ENCODE data around the gene SLC7A4. TPM values are rescaled to one million over a fixed set of nuclear protein-coding genes. Genes with fewer than 3 reads are reported as not detected.

Gene SLC7A4
- total RNA-seq, 2 experiments from 2014 or later = not detected

- no peak for DNase-seq
- Mint-ChIP-seq H3K27me3 (peaks cover 32% of the 10 kb centered on the region), H3K27ac (no peak overlapping the region), H3K9me3 (no peaks in the 10 kb centered on the region), H3K36me3 (no peaks in the 10 kb centered on the region), H3K4me3 (no peak overlapping the region), H3K4me1 (ENCODE audit: low read depth) (peaks cover 12% of the 10 kb centered on the region)
- POLR2A ChIA-PET = no interaction called here
- intact Hi-C loops (cut with micrococcal nuclease) = no loop called here
- CTCF ChIA-PET = no interaction called here
Measured at GRCh38 chr22:21030032-21030431, 2.3 kb downstream of the SLC7A4 start.

DNA sequence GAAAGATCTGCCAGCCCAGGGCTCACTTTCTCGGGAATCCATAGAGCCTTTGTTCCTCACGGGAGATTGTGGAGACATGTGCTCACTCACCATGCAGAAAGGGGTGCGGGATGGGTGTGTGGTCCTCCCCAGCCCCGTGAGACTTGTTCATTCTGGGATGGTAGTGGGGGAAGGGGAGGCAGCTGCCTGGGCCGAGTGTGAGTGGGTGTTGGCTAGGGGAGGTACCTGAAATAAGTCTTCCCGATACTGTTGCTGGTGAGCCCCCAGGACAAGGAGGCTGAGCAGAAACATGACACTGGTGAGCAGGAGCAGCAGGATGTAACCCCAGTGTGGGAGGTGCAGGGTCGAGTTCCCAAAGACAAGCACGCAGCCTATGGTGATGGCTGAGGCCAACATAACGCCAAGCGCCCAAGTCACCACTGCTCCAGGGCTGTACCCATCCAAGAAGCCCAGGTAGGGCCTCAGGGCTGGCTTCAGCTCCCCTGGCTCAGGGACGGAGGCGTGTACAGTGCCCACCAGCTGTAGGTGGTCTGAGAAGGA, 2.8 kb downstream of the SLC7A4 start:
- no peaks in the 10 kb centered on the region for H3K36me3 Mint-ChIP-seq
- no peak for DNase-seq
- H3K27me3 Mint-ChIP-seq = peaks cover 32% of the 10 kb centered on the region
- POLR2A ChIA-PET = no interaction called here
- no peaks in the 10 kb centered on the region for H3K9me3 Mint-ChIP-seq
- H3K27ac Mint-ChIP-seq = no peak overlapping the region
- CTCF ChIA-PET = no interaction called here
- H3K4me1 Mint-ChIP-seq (ENCODE audit: low read depth) = peaks cover 14% of the 10 kb centered on the region
- intact Hi-C loops (cut with micrococcal nuclease) = no loop called here
- H3K4me3 Mint-ChIP-seq = no peak overlapping the region

GRCh38 chr22:21028277-21029251, 3.8 kb downstream of the SLC7A4 start:
- Mint-ChIP-seq H3K27me3 (peaks cover 32% of the 10 kb centered on the region), H3K4me3 (no peak overlapping the region), H3K27ac (no peak overlapping the region), H3K9me3 (no peaks in the 10 kb centered on the region), H3K36me3 (no peaks in the 10 kb centered on the region), H3K4me1 (ENCODE audit: low read depth) (peaks cover 14% of the 10 kb centered on the region)
- POLR2A ChIA-PET = no interaction called here
- intact Hi-C loops (cut with micrococcal nuclease) = no loop called here
- no peak for DNase-seq
- CTCF ChIA-PET = no interaction called here

DNA sequence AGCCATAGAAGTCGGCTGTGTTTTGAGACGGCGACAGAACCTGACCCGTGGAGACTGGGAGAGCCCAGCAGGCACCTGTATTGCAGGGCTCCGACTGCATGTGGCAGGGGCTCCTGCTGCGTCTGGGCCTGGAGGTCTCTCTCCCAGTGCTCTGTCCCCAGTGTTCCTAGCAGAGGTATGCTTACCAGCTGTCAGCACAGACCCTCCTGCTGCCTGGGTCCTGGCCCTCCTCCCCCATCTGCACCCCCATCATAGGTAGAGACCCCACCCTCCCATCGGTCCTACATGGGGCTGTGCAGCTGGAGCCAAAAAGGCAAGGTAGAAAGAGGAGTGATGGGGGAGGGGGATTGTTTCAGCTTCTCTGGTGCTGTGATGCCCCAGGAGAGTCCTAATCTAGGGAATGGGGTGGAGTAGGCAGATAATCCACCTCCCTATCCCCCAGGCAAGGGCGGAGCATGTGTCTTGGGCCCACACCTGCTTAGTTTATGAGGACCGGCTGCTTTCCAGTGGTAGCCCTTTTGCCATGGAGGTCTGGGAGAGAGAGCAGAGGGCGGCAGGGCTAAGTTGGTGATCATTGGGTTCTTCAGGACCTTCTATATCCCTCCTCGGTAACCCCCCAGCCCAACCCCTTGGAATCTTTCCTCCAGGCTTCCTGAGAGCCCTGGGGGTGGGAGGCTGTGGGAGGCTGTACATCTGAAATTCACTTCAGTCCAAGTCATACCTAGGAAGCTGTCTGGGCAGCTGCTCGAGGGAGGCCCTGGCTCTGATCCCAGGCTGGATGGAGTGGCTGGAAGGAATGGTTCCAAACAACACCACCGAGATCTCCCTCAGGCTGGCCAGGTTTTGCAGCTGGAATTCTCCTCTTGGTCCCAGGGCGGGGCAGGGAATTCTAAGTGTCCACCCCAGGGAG, 5.3 kb downstream of the SLC7A4 start:
- Mint-ChIP-seq H3K36me3 (no peaks in the 10 kb centered on the region), H3K4me3 (no peak overlapping the region), H3K27ac (no peak overlapping the region), H3K9me3 (no peaks in the 10 kb centered on the region), H3K27me3 (peaks cover 24% of the 10 kb centered on the region), H3K4me1 (ENCODE audit: low read depth) (peaks cover 12% of the 10 kb centered on the region)
- DNase-seq = no peak
- intact Hi-C loops (cut with micrococcal nuclease) = no loop called here
- ChIA-PET CTCF (no interaction called here), POLR2A (no interaction called here)

GRCh38 chr22:21025763-21026755, 6.3 kb downstream of the SLC7A4 start:
- no peak for DNase-seq
- peaks cover 12% of the 10 kb centered on the region for H3K4me1 Mint-ChIP-seq (ENCODE audit: low read depth)
- intact Hi-C loops (cut with micrococcal nuclease) = no loop called here
- H3K36me3 Mint-ChIP-seq = no peaks in the 10 kb centered on the region
- no peak overlapping the region for H3K4me3 Mint-ChIP-seq
- CTCF ChIA-PET = no interaction called here
- peaks cover 21% of the 10 kb centered on the region for H3K27me3 Mint-ChIP-seq
- POLR2A ChIA-PET = no interaction called here
- H3K27ac Mint-ChIP-seq = no peak overlapping the region
- no peaks in the 10 kb centered on the region for H3K9me3 Mint-ChIP-seq

DNA sequence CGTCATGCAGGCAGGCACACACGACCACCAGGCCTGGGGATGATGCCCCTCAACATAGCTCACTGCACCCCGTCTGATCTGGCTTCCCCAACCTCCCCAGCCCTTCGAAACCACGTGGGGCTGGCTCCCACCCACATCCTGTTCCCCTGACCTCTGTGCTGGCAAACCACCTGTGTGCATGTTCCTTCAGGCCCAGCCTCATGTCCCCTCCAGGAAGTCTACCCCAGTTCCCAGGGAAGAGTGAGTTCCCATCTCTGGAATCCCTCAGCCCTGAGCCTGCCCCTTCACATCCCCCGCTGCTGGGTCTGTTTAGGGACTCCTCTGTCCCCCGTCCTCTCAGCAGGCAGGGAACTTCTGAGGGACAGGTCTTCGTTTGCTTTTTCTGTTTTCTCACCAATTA, 7.1 kb downstream of the SLC7A4 start:
- ChIA-PET POLR2A (no interaction called here), CTCF (no interaction called here)
- H3K9me3 Mint-ChIP-seq = no peaks in the 10 kb centered on the region
- H3K27me3 Mint-ChIP-seq = peaks cover 13% of the 10 kb centered on the region
- H3K27ac Mint-ChIP-seq = no peak overlapping the region
- no peaks in the 10 kb centered on the region for H3K36me3 Mint-ChIP-seq
- no peak overlapping the region for H3K4me3 Mint-ChIP-seq
- peaks cover 12% of the 10 kb centered on the region for H3K4me1 Mint-ChIP-seq (ENCODE audit: low read depth)
- intact Hi-C loops (cut with micrococcal nuclease) = no loop called here
- DNase-seq = peak; percentile 26

DNA sequence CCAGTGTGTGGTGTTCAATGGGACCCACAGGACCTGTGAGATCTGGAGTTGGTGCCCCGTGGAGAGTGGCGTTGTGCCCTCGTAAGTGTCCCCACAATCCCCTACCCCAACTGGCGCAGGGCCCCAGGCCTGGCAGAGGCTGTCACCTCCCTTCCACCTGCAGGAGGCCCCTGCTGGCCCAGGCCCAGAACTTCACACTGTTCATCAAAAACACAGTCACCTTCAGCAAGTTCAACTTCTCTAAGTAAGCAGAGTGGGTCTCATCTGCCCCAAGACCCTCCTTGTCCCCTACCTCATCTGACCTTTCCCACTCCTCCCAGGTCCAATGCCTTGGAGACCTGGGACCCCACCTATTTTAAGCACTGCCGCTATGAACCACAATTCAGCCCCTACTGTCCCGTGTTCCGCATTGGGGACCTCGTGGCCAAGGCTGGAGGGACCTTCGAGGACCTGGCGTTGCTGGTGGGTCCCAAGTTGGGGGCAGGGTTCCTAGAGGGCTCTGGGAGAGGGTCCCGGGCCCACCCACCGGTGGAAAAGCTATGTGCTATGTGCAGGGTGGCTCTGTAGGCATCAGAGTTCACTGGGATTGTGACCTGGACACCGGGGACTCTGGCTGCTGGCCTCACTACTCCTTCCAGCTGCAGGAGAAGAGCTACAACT, 9.3 kb downstream of the SLC7A4 start:
- CTCF ChIA-PET = no interaction called here
- POLR2A ChIA-PET = no interaction called here
- Mint-ChIP-seq H3K27ac (no peak overlapping the region), H3K4me1 (ENCODE audit: low read depth) (peaks cover 12% of the 10 kb centered on the region), H3K27me3 (no peaks in the 10 kb centered on the region), H3K4me3 (no peak overlapping the region), H3K9me3 (no peaks in the 10 kb centered on the region), H3K36me3 (no peaks in the 10 kb centered on the region)
- no peak for DNase-seq
- intact Hi-C loops (cut with micrococcal nuclease) = no loop called here

DNA sequence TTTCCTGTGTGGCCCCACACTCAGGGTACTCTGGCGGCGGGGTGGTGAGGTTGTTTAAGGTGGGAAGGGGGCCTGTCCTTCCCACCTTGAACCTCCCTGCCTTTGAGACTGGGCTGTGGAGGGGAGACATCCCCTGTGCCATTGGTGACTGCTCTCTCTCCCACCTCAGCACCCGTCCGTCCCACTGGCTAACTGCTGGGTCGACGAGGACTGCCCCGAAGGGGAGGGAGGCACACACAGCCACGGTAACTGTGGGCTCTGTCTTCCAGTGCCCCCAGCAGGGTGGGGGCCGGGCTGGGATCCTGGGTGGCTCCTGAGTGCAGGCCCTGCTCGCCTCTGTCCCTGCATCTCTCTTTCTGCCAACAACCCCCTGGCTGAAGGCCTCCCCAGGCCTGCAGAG, 9.9 kb downstream of the SLC7A4 start:
- Mint-ChIP-seq H3K36me3 (no peaks in the 10 kb centered on the region), H3K4me1 (ENCODE audit: low read depth) (peaks cover 12% of the 10 kb centered on the region), H3K4me3 (no peak overlapping the region), H3K27ac (no peak overlapping the region), H3K9me3 (no peaks in the 10 kb centered on the region), H3K27me3 (no peaks in the 10 kb centered on the region)
- intact Hi-C loops (cut with micrococcal nuclease) = no loop called here
- ChIA-PET CTCF (no interaction called here), POLR2A (no interaction called here)
- no peak for DNase-seq

DNA sequence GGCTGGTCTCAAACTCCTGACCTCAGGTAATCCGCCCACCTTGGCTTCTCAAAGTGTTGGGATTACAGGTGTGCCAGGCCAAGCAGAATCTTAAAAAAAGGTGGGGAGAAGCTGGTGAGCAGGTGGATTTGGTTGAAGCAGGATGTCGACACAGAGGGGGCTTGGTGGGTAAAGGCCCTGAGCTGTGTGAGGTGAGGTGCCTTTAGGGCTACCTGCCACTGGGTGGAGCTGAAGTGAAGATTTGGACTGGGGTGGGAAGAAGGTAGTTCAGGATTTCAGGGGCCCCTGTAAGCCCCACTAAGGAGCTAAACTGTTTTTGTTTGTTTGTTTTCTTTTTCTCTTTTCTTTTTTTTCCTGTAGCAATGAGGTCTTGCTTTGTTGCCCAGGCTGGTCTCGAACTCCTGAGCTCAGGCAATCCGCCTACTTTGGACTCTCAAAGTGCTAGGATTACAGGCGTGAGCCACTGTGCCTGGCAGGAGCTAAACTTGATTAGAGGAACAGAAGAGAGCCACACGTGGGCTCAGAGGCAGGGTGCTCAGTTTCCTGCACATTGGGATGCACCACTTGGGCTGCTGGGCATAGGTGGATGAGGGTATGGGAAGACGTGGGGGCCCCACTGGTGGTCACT, 11.4 kb downstream of the SLC7A4 start:
- Mint-ChIP-seq H3K27me3 (no peaks in the 10 kb centered on the region), H3K4me1 (ENCODE audit: low read depth) (peaks cover 14% of the 10 kb centered on the region), H3K9me3 (no peaks in the 10 kb centered on the region), H3K4me3 (no peak overlapping the region), H3K27ac (no peak overlapping the region), H3K36me3 (no peaks in the 10 kb centered on the region)
- peak; percentile 43 for DNase-seq
- ChIA-PET CTCF (interaction anchor here (0.6 to 1.5 kb wide), 8 partner anchors 13 to 536 kb away, joined by 3 to 6 read pairs (median 4); no protein-coding TSS in a partner anchor), POLR2A (no interaction called here)
- intact Hi-C loops (cut with micrococcal nuclease) = no loop called here

DNA sequence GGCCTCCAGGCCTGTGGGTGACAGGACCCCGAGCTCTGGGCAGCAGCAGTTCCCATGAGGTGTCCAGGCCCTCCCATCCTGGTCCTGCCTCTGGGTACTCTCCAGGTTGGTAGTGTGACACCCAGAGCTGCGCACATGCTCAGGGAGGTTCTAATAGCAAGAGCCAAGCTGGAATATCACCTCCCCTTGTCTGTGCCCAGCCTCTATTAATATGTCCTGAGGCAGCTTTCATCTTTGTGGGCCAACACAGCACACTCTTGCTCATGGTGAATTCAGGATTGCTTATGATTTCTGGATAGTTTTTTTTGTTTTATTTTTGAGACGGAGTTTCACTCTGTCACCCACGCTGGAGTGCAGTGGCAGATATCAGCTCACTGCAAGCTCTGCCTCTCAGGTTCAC, 14.0 kb downstream of the SLC7A4 start:
- Mint-ChIP-seq H3K36me3 (no peaks in the 10 kb centered on the region), H3K4me3 (no peak overlapping the region), H3K9me3 (no peaks in the 10 kb centered on the region), H3K4me1 (ENCODE audit: low read depth) (peaks cover 20% of the 10 kb centered on the region), H3K27ac (no peak overlapping the region), H3K27me3 (no peaks in the 10 kb centered on the region)
- POLR2A ChIA-PET = no interaction called here
- CTCF ChIA-PET = no interaction called here
- intact Hi-C loops (cut with micrococcal nuclease) = no loop called here
- DNase-seq = no peak

Measured in activated CD4-positive, alpha-beta memory T cell treated with anti-CD3 and anti-CD28 coated beads for 36 hours (primary cell).